Heart left ventricle (tissue), 16 donors: Measurements from ENCODE around the gene HS6ST3. TPM values are rescaled to one million over a fixed set of nuclear protein-coding genes. Genes with fewer than 3 reads are reported as not detected.

ENCODE experiments used
- ATAC-seq, 4 donors: fragments of 200-7000 bp; cut with Tn5 transposase; one replicate each; pipeline ENCODE4 v1.9.1; 2020 to 2022; ENCODE audit warnings: moderate library complexity in 4 of 4, mild to moderate bottlenecking in 3 of 4, moderate number of reproducible peaks in 1 of 4
- DNase-seq, 5 donors: peaks; one replicate each; pipeline ENCODE4 v3.0.0-alpha.2; 2020
- H3K27ac ChIP-seq, 12 donors: fragments of 200-600 bp; sonication (generic) in 4 of 12; one replicate each; pipeline versions ENCODE4 v1.5.0 to v1.8.0; 2016 to 2022; ENCODE audit warnings: mild to moderate bottlenecking in 2 of 12
- H3K27me3 ChIP-seq, 9 donors: fragments of 200-600 bp; sonication (generic) in 2 of 9; one replicate each; pipeline versions ENCODE4 v1.5.1 to v1.8.0; 2016 to 2022; ENCODE audit warnings: mild to moderate bottlenecking in 3 of 9
- H3K36me3 ChIP-seq, 9 donors: fragments of 200-600 bp; sonication (generic) in 2 of 9; one replicate each; pipeline versions ENCODE4 v1.5.0 to v1.8.0; 2018 to 2022; ENCODE audit warnings: mild to moderate bottlenecking in 2 of 9
- H3K4me1 ChIP-seq, 12 donors: fragments of 200-600 bp; sonication (generic) in 4 of 12; one replicate each; pipeline versions ENCODE4 v1.5.0 to v1.8.0; 2016 to 2022; ENCODE audit warnings: mild to moderate bottlenecking in 3 of 12
- H3K4me3 ChIP-seq, 12 donors: fragments of 200-600 bp; sonication (generic) in 4 of 12; one replicate each; pipeline versions ENCODE4 v1.5.0 to v1.8.0; 2017 to 2022; ENCODE audit warnings: mild to moderate bottlenecking in 9 of 12, moderate library complexity in 4 of 12
- H3K9me3 ChIP-seq, 12 donors: fragments of 200-600 bp; sonication (generic) in 4 of 12; one replicate each; pipeline versions ENCODE4 v1.5.0 to v1.8.0; 2016 to 2022; ENCODE audit warnings: mild to moderate bottlenecking in 1 of 12
- POLR2A ChIP-seq, 2 donors: fragments of 450-650 bp; IDR thresholded peaks; one replicate each; pipeline ENCODE4 v1.6.1; 2017; ENCODE audit warnings: antibody characterized with exemption in 2 of 2, mild to moderate bottlenecking in 2 of 2, moderate library complexity in 2 of 2
- WGBS, 4 donors: extraction: QIAGEN DNeasy Blood & Tissue Kit in 2 of 4; methylation state at CpG; one replicate each; pipeline versions ENCODE4 v1.1.5 to v1.1.7; 2013 to 2018; 5-methylcytosine and 5-hydroxymethylcytosine counted together
- intact Hi-C, 10 donors: fragments of 100-400 bp; cut with DNase I; formaldehyde crosslinking; loops; one replicate each; pipeline versions ENCODE4 v1.11.1 to v1.14.2; 2022
- polyA plus RNA-seq, 2 donors: library from polyadenylated mRNA; stranded (reverse); fragments of 200-250 nt; gene quantifications; one replicate each; pipeline ENCODE4 v1.2.3, GENCODE V29; 2013
- total RNA-seq, 9 donors: library from RNA; depleted of rRNA in 2 of 9; stranded (reverse); fragments of >200 nt in 2 of 9; fragmentation: NEBNext Ultra II Directional in 3 of 9; extraction: Animal tissue kit (Norgen Biotek cat#: 25700) in 3 of 9; gene quantifications; one replicate each; pipeline versions ENCODE4 v1.1.0 to v1.2.4, GENCODE V29; 2016 to 2023
- TF ChIP-seq, protein P1 (sequence below), 12 donors: fragments of 200-600 bp; sonication (generic) in 4 of 12; IDR thresholded peaks; one replicate each; pipeline versions ENCODE4 v1.5.0 to v1.8.0; 2018 to 2022; ENCODE audit warnings: antibody characterized with exemption in 12 of 12, mild to moderate bottlenecking in 5 of 12
- donor health status: ischemic (EF 13 %, LVEDD 7.1; RV severe dilation, severe dysfunction).
- donor health status: healthy with polysubstance abuse.
- donor health status: DM: no; HTN: yes; CAD: no.
- donor health status: DM: no; HTN: no; CAD: no.
- donor health status: ischemic (EF 25% LVEDD 6.9; RV normal size, moderate dysfunction).
- donor health status: ischemic (EF 25% LVEDD 5.7; RV mildly dilated, moderate dysfunction).
- donor health status: healthy.
- donor health status: DM: yes; HTN: yes; CAD: no.
- donor health status: ischemic (EF 35%, LVEDD 5.7; RV mildly dilated, moderate dysfunction).
- donor health status: nonischemic (EF 11% LVEDD 7.7; RV severe dilation, severe dysfunction).
- donor health status: DM: yes; HTN: yes; CAD: no.
- donor health status: PGD.
- donor health status: ischemic (EF 29% LVEDD 5.4; RV normal size, mild dysfunction).
- donor health status: nonischemic (EF 23%, LVEDD 6.1; RV moderate dilation, normal function).

The HS6ST3 gene
- total and polyA plus RNA-seq, 11 donors, result 0.01 to 5.2 (median 1.2) TPM

DNA sequence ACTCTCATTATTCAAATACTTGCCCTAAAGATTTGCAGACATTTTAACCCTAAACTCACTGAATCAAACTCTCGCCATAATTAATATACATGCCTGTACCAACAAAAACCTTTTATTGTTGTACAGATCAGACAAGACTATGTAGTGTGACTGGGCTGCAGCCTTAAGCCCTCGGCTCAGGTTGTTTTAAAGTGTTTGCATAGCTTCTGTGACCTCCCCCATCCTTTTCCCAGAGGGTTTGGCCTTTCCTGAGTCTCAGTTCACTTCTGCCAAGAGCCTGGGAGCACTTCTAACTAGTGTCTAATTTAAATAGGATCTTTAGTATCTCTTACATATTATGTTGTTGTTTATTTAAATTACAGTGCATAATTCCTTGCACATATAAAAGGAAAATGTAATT is 158.2 kb downstream of the HS6ST3 start:
- Histone ChIP-seq H3K27ac (no peak overlapping the region), H3K4me1 (no peaks in the 10 kb centered on the region), H3K4me3 (no peak overlapping the region), H3K9me3 (peaks cover 0 to 6% (median 0%) of the 10 kb centered on the region in 12 donors), H3K27me3 (no peaks in the 10 kb centered on the region), H3K36me3 (no peaks in the 10 kb centered on the region)
- no peak for DNase-seq
- no peak for TF ChIP-seq POLR2A (IDR thresholded peaks at IDR 0.05)
- TF ChIP-seq, protein P1, sequence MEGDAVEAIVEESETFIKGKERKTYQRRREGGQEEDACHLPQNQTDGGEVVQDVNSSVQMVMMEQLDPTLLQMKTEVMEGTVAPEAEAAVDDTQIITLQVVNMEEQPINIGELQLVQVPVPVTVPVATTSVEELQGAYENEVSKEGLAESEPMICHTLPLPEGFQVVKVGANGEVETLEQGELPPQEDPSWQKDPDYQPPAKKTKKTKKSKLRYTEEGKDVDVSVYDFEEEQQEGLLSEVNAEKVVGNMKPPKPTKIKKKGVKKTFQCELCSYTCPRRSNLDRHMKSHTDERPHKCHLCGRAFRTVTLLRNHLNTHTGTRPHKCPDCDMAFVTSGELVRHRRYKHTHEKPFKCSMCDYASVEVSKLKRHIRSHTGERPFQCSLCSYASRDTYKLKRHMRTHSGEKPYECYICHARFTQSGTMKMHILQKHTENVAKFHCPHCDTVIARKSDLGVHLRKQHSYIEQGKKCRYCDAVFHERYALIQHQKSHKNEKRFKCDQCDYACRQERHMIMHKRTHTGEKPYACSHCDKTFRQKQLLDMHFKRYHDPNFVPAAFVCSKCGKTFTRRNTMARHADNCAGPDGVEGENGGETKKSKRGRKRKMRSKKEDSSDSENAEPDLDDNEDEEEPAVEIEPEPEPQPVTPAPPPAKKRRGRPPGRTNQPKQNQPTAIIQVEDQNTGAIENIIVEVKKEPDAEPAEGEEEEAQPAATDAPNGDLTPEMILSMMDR (IDR thresholded peaks at IDR 0.05), result no peak
- 53 to 56% (median 55%) methylated on average over 2 of the region's 2 CpGs for WGBS, 4 donors
- no peak for ATAC-seq
- intact Hi-C loops, result no loop called here

DNA sequence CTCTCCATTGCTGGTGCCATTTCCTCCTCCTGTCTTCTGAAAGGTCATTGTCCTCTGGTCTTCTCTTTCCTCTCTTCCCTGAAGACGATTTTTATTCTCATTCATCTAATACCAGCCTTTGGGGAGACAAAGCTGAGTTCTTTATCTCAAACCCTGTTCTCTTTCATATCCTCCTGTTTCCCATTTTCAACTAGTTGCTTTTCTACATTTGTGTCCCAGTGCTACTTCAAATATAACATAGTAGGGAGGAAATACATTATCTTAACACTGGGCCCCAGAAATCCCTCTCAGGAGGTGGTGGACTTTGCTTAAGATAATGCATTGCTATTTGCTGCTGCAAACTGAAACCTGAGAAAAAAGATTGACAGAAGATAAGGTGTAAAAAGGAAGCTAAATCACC is 159.1 kb downstream of the HS6ST3 start:
- intact Hi-C loops, result no loop called here
- WGBS, 4 donors, result 28 to 38% (median 31%) methylated on average over 1 of the region's 1 CpG
- no peak for ATAC-seq
- Histone ChIP-seq H3K27me3 (no peaks in the 10 kb centered on the region), H3K27ac (no peak overlapping the region), H3K36me3 (no peaks in the 10 kb centered on the region), H3K4me1 (no peaks in the 10 kb centered on the region), H3K9me3 (peaks cover 0 to 6% (median 0%) of the 10 kb centered on the region in 12 donors), H3K4me3 (no peak overlapping the region)
- TF ChIP-seq POLR2A (IDR thresholded peaks at IDR 0.05), result no peak
- TF ChIP-seq, protein P1 (IDR thresholded peaks at IDR 0.05), result no peak
- DNase-seq, result no peak

DNA sequence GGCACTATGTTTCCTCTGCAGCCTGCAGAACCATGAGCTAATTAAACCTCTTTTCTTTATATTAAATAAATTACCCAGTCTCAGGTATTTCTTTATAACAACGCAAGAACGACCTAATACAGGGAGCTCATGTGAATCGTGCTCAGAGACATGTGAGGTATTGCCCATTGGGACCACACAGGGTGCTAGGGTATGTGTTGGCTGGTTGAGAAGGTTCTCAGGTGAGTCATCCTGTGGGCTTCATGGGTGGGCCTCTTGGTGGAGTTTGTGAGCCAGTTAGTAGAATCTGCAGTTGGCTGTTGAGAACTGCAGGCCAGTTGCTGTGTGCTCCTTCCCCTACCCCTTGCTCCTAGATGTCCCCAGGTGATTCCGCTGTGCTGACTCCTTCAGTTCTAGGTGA is 163.0 kb downstream of the HS6ST3 start:
- Histone ChIP-seq H3K4me3 (no peak overlapping the region), H3K27ac (no peak overlapping the region), H3K4me1 (no peaks in the 10 kb centered on the region), H3K36me3 (no peaks in the 10 kb centered on the region), H3K9me3 (peaks cover 0 to 6% (median 0%) of the 10 kb centered on the region in 12 donors), H3K27me3 (no peaks in the 10 kb centered on the region)
- intact Hi-C loops, result no loop called here
- DNase-seq (no peak), ATAC-seq (no peak)
- WGBS, 4 donors, result 86 to 96% (median 92%) methylated on average over 3 to 4 of the region's 4 CpGs
- TF ChIP-seq POLR2A (IDR thresholded peaks at IDR 0.05), result no peak
- TF ChIP-seq, protein P1 (IDR thresholded peaks at IDR 0.05), result no peak

DNA sequence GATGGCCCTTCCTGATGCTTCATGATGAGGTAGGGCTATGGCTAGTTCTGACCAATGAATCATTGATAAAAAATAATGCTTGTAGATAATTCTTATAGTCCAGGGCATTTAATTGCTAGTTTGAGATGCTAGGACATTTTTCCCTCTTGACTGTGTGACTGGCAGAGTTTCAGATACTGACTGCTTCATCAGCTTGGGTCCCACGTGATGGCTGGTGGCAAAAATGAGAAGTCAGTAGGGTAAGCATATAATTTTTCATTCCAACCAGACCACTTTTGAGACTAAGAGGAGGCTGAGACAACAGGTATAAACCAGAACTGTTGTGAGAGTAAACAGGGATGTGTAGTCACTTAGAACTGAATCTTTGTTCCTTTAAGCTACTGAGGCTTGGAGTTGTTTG is 183.3 kb downstream of the HS6ST3 start:
- Histone ChIP-seq H3K4me3 (no peak overlapping the region), H3K36me3 (no peaks in the 10 kb centered on the region), H3K4me1 (no peaks in the 10 kb centered on the region), H3K27me3 (no peaks in the 10 kb centered on the region), H3K27ac (no peak overlapping the region), H3K9me3 (no peaks in the 10 kb centered on the region)
- TF ChIP-seq POLR2A (IDR thresholded peaks at IDR 0.05), result no peak
- TF ChIP-seq, protein P1 (IDR thresholded peaks at IDR 0.05), result no peak
- DNase-seq (no peak), ATAC-seq (no peak)
- intact Hi-C loops, result no loop called here
- WGBS, 4 donors, result 39 to 71% (median 54%) methylated on average over 1 of the region's 1 CpG
